Measurements from ENCODE around the gene ZNF740.

The ZNF740 gene

DNA sequence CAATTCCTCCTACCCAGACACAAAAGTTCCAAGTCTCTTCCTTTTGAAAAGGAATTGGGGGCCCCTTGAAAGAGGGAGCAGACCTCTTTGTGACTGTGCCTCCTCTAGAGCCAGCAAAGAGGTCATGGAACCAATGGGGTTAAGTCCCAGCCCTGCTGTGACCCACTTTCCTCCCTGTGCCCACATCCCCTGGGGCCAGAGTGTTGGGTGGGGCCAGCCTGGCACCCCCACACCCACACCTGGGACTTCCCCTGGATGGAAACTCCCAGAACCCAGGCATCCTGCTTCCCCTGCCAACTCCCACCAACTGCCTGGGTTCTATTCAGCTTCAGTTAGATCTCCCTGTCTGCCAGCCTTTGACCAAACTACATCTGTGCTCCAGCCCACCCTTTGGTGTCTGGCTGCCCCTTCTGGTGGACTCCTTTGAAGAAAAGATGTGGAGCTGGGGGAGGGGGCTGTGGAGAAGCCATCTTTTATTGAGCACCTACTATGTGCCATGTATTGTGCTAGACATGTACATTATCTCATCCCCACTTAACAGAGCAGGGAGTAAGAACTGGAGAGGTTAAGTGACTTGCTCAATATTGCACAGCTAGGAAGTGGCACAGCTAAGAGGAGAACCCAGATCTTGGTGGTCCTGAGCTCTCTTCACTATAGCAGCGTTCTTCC lies 56.1 kb downstream of the ZNF740 start:
- H3K9ac ChIP-seq, result 0 out of 2 replicates have a peak overlapping the region, but pooled peaks have one; percentile 21
- H3K27ac ChIP-seq, result peak overlapping the region; percentile 28; the same call in 1 of the 2 replicates
- H3K4me2 ChIP-seq, result peak overlapping the region; percentile 99

GRCh38 chr12:53239643-53240258 lies 59.2 kb downstream of the ZNF740 start:
- Histone ChIP-seq H3K27me3 (no peaks in the 10 kb centered on the region), H3K4me2 (no peak overlapping the region), H3K36me3 (no peaks in the 10 kb centered on the region), H3K4me1 (peaks cover 30% of the 10 kb centered on the region), H4K20me1 (no peaks in the 10 kb centered on the region), H3K9ac (no peak overlapping the region), H3K9me3 (no peaks in the 10 kb centered on the region), H3K27ac (no peak overlapping the region), H3K4me3 (no peak overlapping the region)
- no peak for TF ChIP-seq Cebpa-rat (IDR thresholded peaks at IDR 0.05)

More for the DNA sequence above, 56.1 kb downstream of the ZNF740 start:
- H3K36me3 ChIP-seq, result no peaks in the 10 kb centered on the region
- H4K20me1 ChIP-seq, result no peaks in the 10 kb centered on the region
- no peaks in the 10 kb centered on the region for H3K9me3 ChIP-seq
- H3K4me1 ChIP-seq, result peaks cover 50% of the 10 kb centered on the region
- H3K27me3 ChIP-seq, result no peaks in the 10 kb centered on the region
- no peak for TF ChIP-seq Cebpa-rat (IDR thresholded peaks at IDR 0.05)
- no peak overlapping the region for H3K4me3 ChIP-seq

GRCh38 chr12:53241623-53242412 lies 61.3 kb downstream of the ZNF740 start:
- Histone ChIP-seq H3K9me3 (no peaks in the 10 kb centered on the region), H3K27ac (no peak overlapping the region), H3K4me2 (no peak overlapping the region), H4K20me1 (no peaks in the 10 kb centered on the region), H3K9ac (no peak overlapping the region), H3K4me1 (peaks cover 9% of the 10 kb centered on the region), H3K27me3 (no peaks in the 10 kb centered on the region), H3K36me3 (no peaks in the 10 kb centered on the region), H3K4me3 (no peak overlapping the region)
- no peak for TF ChIP-seq Cebpa-rat (IDR thresholded peaks at IDR 0.05)

- Histone ChIP-seq H3K36me3 (no peaks in the 10 kb centered on the region), H4K20me1 (no peaks in the 10 kb centered on the region), H3K4me2 (no peak overlapping the region), H3K9ac (no peak overlapping the region), H3K4me3 (no peak overlapping the region), H3K4me1 (peaks cover 6% of the 10 kb centered on the region; the same call in 1 of the 2 replicates), H3K27ac (no peak overlapping the region), H3K27me3 (no peaks in the 10 kb centered on the region), H3K9me3 (no peaks in the 10 kb centered on the region)
- TF ChIP-seq Cebpa-rat (IDR thresholded peaks at IDR 0.05), result no peak
Observed at GRCh38 chr12:53244337-53244736, 63.8 kb downstream of the ZNF740 start.
